DMS 273 (cell line): Measurements from ENCODE around the gene TRHDE.
"Not testable (repeated sequence)": the region's sequence is repeated elsewhere in the genome, so short reads cannot be mapped to it uniquely, and the experiment has no call there.

Experiments used
- DNase-seq: peaks from one replicate; lab custom pipeline; 2025; ENCODE audit not compliant: unreplicated experiment; lab: John Stamatoyannopoulos, UW

TRHDE gene

GRCh38 chr12:72602581-72602980, 330.4 kb downstream of the TRHDE start:
- no peak for DNase-seq

- DNase-seq, result no peak
Observed at GRCh38 chr12:72605975-72606374, 333.8 kb downstream of the TRHDE start.

- no peak for DNase-seq
Observed at GRCh38 chr12:72610342-72610741, 338.2 kb downstream of the TRHDE start.

- no peak for DNase-seq
Observed at GRCh38 chr12:72610854-72611358, 338.7 kb downstream of the TRHDE start.

GRCh38 chr12:72612171-72612570, 340.0 kb downstream of the TRHDE start:
- DNase-seq, result no peak

GRCh38 chr12:72618764-72619163, 346.6 kb downstream of the TRHDE start:
- DNase-seq, result no peak

GRCh38 chr12:72622556-72622955, 350.4 kb downstream of the TRHDE start:
- no peak for DNase-seq

- no peak for DNase-seq
Observed at GRCh38 chr12:72631926-72632685, 359.9 kb downstream of the TRHDE start.

GRCh38 chr12:72642706-72643105, 370.5 kb downstream of the TRHDE start:
- DNase-seq, result no peak

GRCh38 chr12:72647139-72647538, 375.0 kb downstream of the TRHDE start:
- DNase-seq, result no peak

- no peak for DNase-seq
Observed at GRCh38 chr12:72658615-72659014, 386.4 kb downstream of the TRHDE start.

- DNase-seq, result not testable (repeated sequence)
Observed at GRCh38 chr12:72660174-72660573, 388.0 kb downstream of the TRHDE start.

- no peak for DNase-seq
Observed at GRCh38 chr12:72673853-72674252, 401.7 kb downstream of the TRHDE start.

- DNase-seq, result no peak
Observed at GRCh38 chr12:72676556-72676955, 404.4 kb downstream of the TRHDE start.

- no peak for DNase-seq
Observed at GRCh38 chr12:72677139-72677538, 405.0 kb downstream of the TRHDE start.

GRCh38 chr12:72677846-72678245, 405.7 kb downstream of the TRHDE start:
- no peak for DNase-seq

GRCh38 chr12:72679147-72679757, 407.1 kb downstream of the TRHDE start:
- no peak for DNase-seq

GRCh38 chr12:72681028-72681427, 408.9 kb downstream of the TRHDE start:
- DNase-seq, result no peak

GRCh38 chr12:72684491-72684890, 412.3 kb downstream of the TRHDE start:
- DNase-seq, result no peak

GRCh38 chr12:72692338-72692737, 420.2 kb downstream of the TRHDE start:
- DNase-seq, result no peak

GRCh38 chr12:72694193-72694592, 422.0 kb downstream of the TRHDE start:
- DNase-seq, result no peak

GRCh38 chr12:72699362-72699761, 427.2 kb downstream of the TRHDE start:
- no peak for DNase-seq
